BE2C (cell line): ENCODE measurements around the gene IL32.
A peak's percentile ranks its signal among the peaks of the same experiment; 100 is the strongest.

Experiments
- DNase-seq: peaks from one replicate; pipeline ENCODE4 v3.0.0-alpha.2; 2020
- H3K27me3 ChIP-seq: fragments of 250-450 bp; sonication (Bioruptor Pico); 2 replicates; pipeline ENCODE4 v1.5.1; 2020; ENCODE audit warnings: mild to moderate bottlenecking
- H3K36me3 ChIP-seq: fragments of 250-450 bp; sonication (Bioruptor Pico); 2 replicates; pipeline ENCODE4 v1.5.1; 2020; ENCODE audit warnings: mild to moderate bottlenecking
- H3K4me1 ChIP-seq: fragments of 250-450 bp; sonication (Bioruptor Pico); 2 replicates; pipeline ENCODE4 v1.5.1; 2020
- H3K4me3 ChIP-seq: 2 replicates; pipeline ENCODE4 v1.5.1; 2011; ENCODE audit warnings: low read depth, low read length
- H3K9me3 ChIP-seq: fragments of 250-450 bp; sonication (Bioruptor Pico); 2 replicates; pipeline ENCODE4 v1.5.1; 2020
- TF ChIP-seq, protein P1 (sequence below): IDR thresholded peaks from 2 replicates; pipeline ENCODE4 v1.5.1; 2012; ENCODE audit warnings: mild to moderate bottlenecking, low read depth, low read length

IL32 gene

DNA sequence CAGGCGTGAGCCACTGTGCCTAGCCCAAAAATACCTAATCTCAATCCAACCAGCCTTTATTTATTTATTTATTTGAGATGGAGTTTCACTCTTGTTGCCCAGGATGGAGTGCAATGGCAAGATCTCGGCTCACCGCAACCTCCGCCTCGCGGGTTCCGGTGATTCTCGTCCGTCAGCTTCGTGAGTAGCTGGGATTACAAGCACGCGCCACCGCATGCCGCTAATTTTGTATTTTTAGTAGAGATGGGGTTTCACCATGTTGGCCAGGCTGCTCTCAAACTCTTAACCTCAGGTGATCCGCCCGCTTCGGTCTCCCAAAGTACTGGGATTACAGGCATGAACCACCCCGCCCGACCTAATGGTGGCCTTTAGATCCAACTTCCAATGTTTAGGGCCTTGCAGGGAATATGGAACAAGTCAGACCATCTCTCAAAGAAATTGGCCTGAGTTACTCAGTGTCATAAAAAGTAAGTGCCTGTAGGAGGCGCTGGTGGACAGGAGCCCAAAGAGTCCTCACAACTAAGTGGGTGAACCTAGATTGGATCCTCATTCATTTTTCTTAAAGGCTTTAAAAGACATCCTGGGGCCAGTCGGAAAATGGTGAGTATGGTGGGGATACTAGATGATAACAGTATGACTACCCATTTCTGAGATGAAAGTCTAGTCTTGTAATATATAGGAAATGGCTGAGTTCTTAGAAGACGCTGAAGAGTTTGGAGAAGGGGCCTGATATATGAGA, 29.0 kb downstream of the IL32 start:
- DNase-seq = peak; percentile 48
- Histone ChIP-seq H3K4me3 (no peak overlapping the region), H3K36me3 (no peaks in the 10 kb centered on the region), H3K27me3 (peaks cover 41% of the 10 kb centered on the region), H3K9me3 (no peaks in the 10 kb centered on the region; the same call in 1 of the 2 replicates), H3K4me1 (no peaks in the 10 kb centered on the region)
- TF ChIP-seq, protein P1, sequence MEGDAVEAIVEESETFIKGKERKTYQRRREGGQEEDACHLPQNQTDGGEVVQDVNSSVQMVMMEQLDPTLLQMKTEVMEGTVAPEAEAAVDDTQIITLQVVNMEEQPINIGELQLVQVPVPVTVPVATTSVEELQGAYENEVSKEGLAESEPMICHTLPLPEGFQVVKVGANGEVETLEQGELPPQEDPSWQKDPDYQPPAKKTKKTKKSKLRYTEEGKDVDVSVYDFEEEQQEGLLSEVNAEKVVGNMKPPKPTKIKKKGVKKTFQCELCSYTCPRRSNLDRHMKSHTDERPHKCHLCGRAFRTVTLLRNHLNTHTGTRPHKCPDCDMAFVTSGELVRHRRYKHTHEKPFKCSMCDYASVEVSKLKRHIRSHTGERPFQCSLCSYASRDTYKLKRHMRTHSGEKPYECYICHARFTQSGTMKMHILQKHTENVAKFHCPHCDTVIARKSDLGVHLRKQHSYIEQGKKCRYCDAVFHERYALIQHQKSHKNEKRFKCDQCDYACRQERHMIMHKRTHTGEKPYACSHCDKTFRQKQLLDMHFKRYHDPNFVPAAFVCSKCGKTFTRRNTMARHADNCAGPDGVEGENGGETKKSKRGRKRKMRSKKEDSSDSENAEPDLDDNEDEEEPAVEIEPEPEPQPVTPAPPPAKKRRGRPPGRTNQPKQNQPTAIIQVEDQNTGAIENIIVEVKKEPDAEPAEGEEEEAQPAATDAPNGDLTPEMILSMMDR = peak; percentile 83

DNA sequence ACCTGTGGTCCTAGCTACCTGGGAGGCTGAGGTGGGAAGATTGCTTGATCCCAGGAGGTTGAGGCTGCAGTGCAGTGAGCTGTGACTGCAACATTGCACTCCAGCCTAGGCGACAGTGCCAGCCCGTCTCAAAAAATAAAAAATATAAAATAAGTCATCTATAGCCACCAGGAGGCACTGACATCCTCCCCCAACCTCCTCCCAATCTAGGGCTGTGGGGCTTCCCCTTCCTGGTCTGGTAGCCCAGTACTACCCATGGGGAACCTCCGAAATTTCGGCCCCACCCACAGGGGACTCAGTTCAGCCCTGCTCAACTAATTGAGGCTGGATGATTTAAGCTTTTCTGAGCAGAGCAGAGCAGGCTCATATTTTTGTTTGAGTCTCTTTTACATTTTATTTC, 30.4 kb downstream of the IL32 start:
- peaks cover 3% of the 10 kb centered on the region; the same call in 1 of the 2 replicates for H3K4me1 ChIP-seq
- no peaks in the 10 kb centered on the region for H3K36me3 ChIP-seq
- TF ChIP-seq, protein P1 = peak; percentile 34
- DNase-seq = no peak
- H3K4me3 ChIP-seq = no peak overlapping the region
- peaks cover 28% of the 10 kb centered on the region for H3K27me3 ChIP-seq
- H3K9me3 ChIP-seq = no peaks in the 10 kb centered on the region; the same call in 1 of the 2 replicates

DNA sequence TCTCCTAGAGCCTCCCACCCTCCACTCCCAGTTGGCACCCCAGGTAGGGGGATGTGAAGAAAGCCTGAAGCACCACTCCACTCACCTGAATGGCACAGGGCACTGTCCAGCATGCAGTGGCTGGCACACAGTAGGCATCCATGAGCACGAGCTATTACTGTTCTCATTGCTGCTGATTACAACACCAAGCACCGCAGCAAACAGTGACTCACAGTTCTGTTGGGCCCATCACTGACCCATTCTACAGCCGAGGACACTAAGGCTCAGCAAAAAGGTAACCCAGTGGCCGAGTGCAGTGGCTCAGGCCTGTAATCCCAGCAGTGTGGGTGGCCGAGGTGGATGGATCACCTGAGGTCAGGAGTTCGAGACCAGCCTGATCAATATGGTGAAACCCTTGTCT, 30.9 kb downstream of the IL32 start:
- TF ChIP-seq, protein P1 = no peak
- H3K27me3 ChIP-seq = peaks cover 23% of the 10 kb centered on the region
- no peaks in the 10 kb centered on the region; the same call in 1 of the 2 replicates for H3K9me3 ChIP-seq
- no peak for DNase-seq
- H3K4me3 ChIP-seq = no peak overlapping the region
- peaks cover 3% of the 10 kb centered on the region; the same call in 1 of the 2 replicates for H3K4me1 ChIP-seq
- H3K36me3 ChIP-seq = no peaks in the 10 kb centered on the region

DNA sequence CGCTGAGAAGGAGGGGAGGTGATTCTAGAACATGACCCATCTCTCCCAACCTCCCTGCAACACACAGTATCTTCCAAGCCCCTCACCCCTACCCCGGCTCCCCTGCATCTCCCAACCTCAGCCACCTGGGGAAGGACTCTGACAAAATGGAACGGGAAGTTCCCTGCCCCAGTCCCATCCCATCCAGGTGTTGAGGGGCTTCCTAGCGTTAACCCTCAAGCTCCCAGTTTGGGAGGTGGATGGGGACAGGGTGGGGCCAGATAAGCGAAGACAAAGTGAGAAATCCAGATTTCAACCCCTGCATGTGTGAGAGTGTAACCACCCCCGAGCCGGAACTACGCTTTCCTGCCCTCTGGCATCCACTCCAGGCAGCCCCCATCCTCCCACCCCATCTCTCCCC, 31.8 kb downstream of the IL32 start:
- H3K4me3 ChIP-seq = no peak overlapping the region
- H3K4me1 ChIP-seq = peaks cover 3% of the 10 kb centered on the region; the same call in 1 of the 2 replicates
- peaks cover 14% of the 10 kb centered on the region for H3K27me3 ChIP-seq
- TF ChIP-seq, protein P1 = no peak
- DNase-seq = no peak
- no peaks in the 10 kb centered on the region; the same call in 1 of the 2 replicates for H3K9me3 ChIP-seq
- no peaks in the 10 kb centered on the region for H3K36me3 ChIP-seq

DNA sequence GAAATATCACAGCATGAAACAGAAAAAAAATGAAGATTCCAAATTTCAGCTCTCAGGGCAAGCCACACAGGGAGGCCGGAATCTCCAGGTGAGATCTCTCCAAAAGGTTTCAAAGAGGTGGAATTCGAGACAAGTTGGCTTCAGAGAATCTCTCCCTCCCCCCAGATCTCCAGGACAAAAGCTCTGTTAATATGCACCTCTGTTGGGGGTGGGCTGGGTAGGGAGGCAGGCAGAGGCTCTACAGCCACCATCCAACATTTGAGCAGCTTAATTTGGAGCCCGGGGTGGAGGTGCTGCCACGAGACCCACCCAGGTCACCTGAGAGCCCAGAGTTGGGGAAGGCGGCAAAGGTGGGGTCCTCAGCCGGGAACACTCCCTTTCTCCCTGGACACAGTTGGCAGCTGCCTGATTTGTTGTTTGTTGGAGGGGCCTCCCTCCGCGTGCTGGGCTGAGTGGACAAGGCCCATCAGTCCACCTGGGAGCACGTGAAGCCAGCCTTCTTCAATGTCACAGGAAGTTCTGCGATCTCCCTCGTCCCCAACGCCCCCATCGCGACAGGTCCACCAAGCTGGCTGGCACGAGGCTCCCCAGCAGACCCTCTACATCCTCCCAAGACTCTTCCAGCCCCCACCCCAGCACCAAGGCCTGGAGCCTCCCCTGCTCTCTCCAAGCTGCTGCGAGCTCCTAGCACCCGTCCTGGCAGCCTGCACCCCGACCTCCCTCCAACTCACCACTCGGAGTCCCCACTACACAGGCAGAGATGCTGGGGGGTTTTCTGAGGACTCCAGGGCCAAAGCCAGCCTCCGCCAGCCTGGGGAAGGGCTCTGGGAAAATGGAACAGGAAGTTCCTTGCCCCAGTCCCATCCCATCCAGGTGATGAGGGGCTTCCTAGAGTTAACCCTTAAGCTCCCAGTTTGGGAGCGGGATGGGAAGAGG, 33.3 kb downstream of the IL32 start, which contains the start of gene ZSCAN10:
Gene ZSCAN10 (minus strand): TSS at position 836 of the 936 bp plus-strand sequence. CDS start 6,357 bp downstream, outside the sequence.
- no peaks in the 10 kb centered on the region; the same call in 1 of the 2 replicates for H3K9me3 ChIP-seq
- H3K4me1 ChIP-seq = peaks cover 3% of the 10 kb centered on the region; the same call in 1 of the 2 replicates
- H3K4me3 ChIP-seq = no peak within 1 kb of the TSS
- no peak for DNase-seq
- no peaks in the 10 kb centered on the region for H3K36me3 ChIP-seq
- TF ChIP-seq, protein P1 = no peak
- H3K27me3 ChIP-seq = peaks cover 5% of the 10 kb centered on the region; the same call in 1 of the 2 replicates
